Sigmoid colon (tissue), 7 donors: ENCODE data around the gene POLR3GL. TPM values are rescaled to one million over a fixed set of nuclear protein-coding genes. Genes with fewer than 3 reads are reported as not detected.
"Not testable (repeated sequence)": the region's sequence is repeated elsewhere in the genome, so short reads cannot be mapped to it uniquely, and the experiment has no call there.

Experiments
- DNase-seq: peaks from one replicate; pipeline ENCODE4 v3.0.0-alpha.2; 2019
- H3K27ac ChIP-seq, 4 donors: fragments of 200-600 bp; sonication (generic); one replicate each; pipeline ENCODE4 v1.5.1; 2016 to 2019; ENCODE audit warnings: mild to moderate bottlenecking in 1 of 4
- H3K27me3 ChIP-seq, 3 donors: fragments of 200-600 bp; sonication (generic); one replicate each; pipeline ENCODE4 v1.5.1; 2019; ENCODE audit warnings: mild to moderate bottlenecking in 1 of 3
- H3K36me3 ChIP-seq, 4 donors: fragments of 200-600 bp; sonication (generic); one replicate each; pipeline ENCODE4 v1.5.1; 2016 to 2019
- H3K4me1 ChIP-seq, 4 donors: fragments of 200-600 bp; sonication (generic); one replicate each; pipeline ENCODE4 v1.5.1; 2017 to 2019
- H3K4me3 ChIP-seq, 4 donors: fragments of 200-600 bp; sonication (generic); one replicate each; pipeline ENCODE4 v1.5.1; 2017 to 2019; ENCODE audit warnings: mild to moderate bottlenecking in 2 of 4, moderate library complexity in 1 of 4
- H3K9me3 ChIP-seq, 4 donors: fragments of 200-600 bp in 3 of 4; sonication (generic) in 3 of 4; one replicate each; pipeline versions ENCODE4 v1.5.1 to v1.6.1; 2013 to 2019
- EP300 ChIP-seq, 4 donors: sonication (generic); formaldehyde crosslinking; IDR thresholded peaks; one replicate each; pipeline ENCODE4 v1.6.1; 2017; ENCODE audit warnings: antibody characterized with exemption in 4 of 4
- POLR2A ChIP-seq, 2 donors: fragments of 450-650 bp; IDR thresholded peaks; one replicate each; pipeline ENCODE4 v1.6.1; 2016; ENCODE audit warnings: antibody characterized with exemption in 2 of 2, mild to moderate bottlenecking in 2 of 2, moderate library complexity in 2 of 2
- POLR2AphosphoS5 ChIP-seq, 4 donors: sonication (generic); formaldehyde crosslinking; IDR thresholded peaks; one replicate each; pipeline ENCODE4 v1.6.1; 2017; ENCODE audit warnings: antibody characterized with exemption in 4 of 4
- WGBS, 2 donors: extraction: QIAGEN DNeasy Blood & Tissue Kit; methylation state at CpG; one replicate each; pipeline ENCODE4 v1.1.7; 2013; 5-methylcytosine and 5-hydroxymethylcytosine counted together
- intact Hi-C: fragments of 100-400 bp; cut with DNase I; formaldehyde crosslinking; loops from one replicate; pipeline ENCODE4 v1.15.1; 2023
- polyA plus RNA-seq, 3 donors: library from polyadenylated mRNA; stranded (reverse); fragments of 200-250 nt; gene quantifications; one replicate each; pipeline ENCODE4 v1.2.3, GENCODE V29; 2013
- total RNA-seq, 4 donors: library from RNA; depleted of rRNA; stranded (reverse); fragments of >200 nt; gene quantifications; one replicate each; pipeline ENCODE4 v1.1.0, GENCODE V29; 2016
- TF ChIP-seq, protein P1 (sequence below), 4 experiments: fragments of 450-650 bp in 3 of 4; fragments of 200-600 bp in 1 of 4; IDR thresholded peaks; one replicate each; pipeline ENCODE4 v1.5.1; 2016 to 2019; ENCODE audit warnings: antibody characterized with exemption in 4 of 4, mild to moderate bottlenecking in 3 of 4, moderate library complexity in 2 of 4
- donor health status: healthy with polysubstance abuse.
- donor health status: Bipolar disorder and iron deficiency.
- donor health status: healthy.

The POLR3GL gene
- total and polyA plus RNA-seq, 7 donors: 23.1 to 47.4 (median 32.8) TPM

- H3K9me3 ChIP-seq: no peaks in the 10 kb centered on the region
- H3K4me1 ChIP-seq: peaks cover 0 to 30% (median 26%) of the 10 kb centered on the region in 4 donors
- TF ChIP-seq, protein P1, sequence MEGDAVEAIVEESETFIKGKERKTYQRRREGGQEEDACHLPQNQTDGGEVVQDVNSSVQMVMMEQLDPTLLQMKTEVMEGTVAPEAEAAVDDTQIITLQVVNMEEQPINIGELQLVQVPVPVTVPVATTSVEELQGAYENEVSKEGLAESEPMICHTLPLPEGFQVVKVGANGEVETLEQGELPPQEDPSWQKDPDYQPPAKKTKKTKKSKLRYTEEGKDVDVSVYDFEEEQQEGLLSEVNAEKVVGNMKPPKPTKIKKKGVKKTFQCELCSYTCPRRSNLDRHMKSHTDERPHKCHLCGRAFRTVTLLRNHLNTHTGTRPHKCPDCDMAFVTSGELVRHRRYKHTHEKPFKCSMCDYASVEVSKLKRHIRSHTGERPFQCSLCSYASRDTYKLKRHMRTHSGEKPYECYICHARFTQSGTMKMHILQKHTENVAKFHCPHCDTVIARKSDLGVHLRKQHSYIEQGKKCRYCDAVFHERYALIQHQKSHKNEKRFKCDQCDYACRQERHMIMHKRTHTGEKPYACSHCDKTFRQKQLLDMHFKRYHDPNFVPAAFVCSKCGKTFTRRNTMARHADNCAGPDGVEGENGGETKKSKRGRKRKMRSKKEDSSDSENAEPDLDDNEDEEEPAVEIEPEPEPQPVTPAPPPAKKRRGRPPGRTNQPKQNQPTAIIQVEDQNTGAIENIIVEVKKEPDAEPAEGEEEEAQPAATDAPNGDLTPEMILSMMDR (IDR thresholded peaks at IDR 0.05): no peak
- no peak for TF ChIP-seq POLR2A (IDR thresholded peaks at IDR 0.05)
- no peak for TF ChIP-seq EP300 (IDR thresholded peaks at IDR 0.05)
- peak in 1 of 4 donors; percentile 12 for TF ChIP-seq POLR2AphosphoS5 (IDR thresholded peaks at IDR 0.05)
- no peaks in the 10 kb centered on the region for H3K27me3 ChIP-seq
- H3K4me3 ChIP-seq: peak overlapping the region; percentile 61 to 96 (median 82)
- intact Hi-C loops: loop anchor here (5.0 kb wide), 1 partner anchor 62 kb away; the partner anchor contains the start of gene PIAS3
- peak overlapping the region; percentile 78 to 92 (median 88) for H3K27ac ChIP-seq
- WGBS, 2 donors: 5 to 13% methylated on average over 33 of the region's 33 CpGs
- DNase-seq: peak; percentile 85
- H3K36me3 ChIP-seq: peaks cover 0 to 49% (median 0%) of the 10 kb centered on the region in 4 donors
Observed at GRCh38 chr1:145918992-145919939, 45.2 kb upstream of the POLR3GL start.

- Histone ChIP-seq H3K4me1 (peaks cover 0 to 30% (median 26%) of the 10 kb centered on the region in 4 donors), H3K36me3 (peaks cover 0 to 39% (median 0%) of the 10 kb centered on the region in 4 donors)
- 71 to 81% methylated on average over 2 to 3 of the region's 4 CpGs for WGBS, 2 donors
- H3K4me3 ChIP-seq, H3K27me3 ChIP-seq, DNase-seq, H3K27ac ChIP-seq, H3K9me3 ChIP-seq, intact Hi-C loops: not testable (repeated sequence)
Observed at GRCh38 chr1:145920297-145920696, 44.2 kb upstream of the POLR3GL start.

GRCh38 chr1:145922266-145922665, 42.2 kb upstream of the POLR3GL start:
- intact Hi-C loops: no loop called here
- DNase-seq: no peak
- peaks cover 0 to 30% (median 0%) of the 10 kb centered on the region in 4 donors for H3K36me3 ChIP-seq
- H3K9me3 ChIP-seq: no peaks in the 10 kb centered on the region
- no peak overlapping the region for H3K27ac ChIP-seq
- no peak overlapping the region for H3K4me3 ChIP-seq
- 82 to 90% methylated on average over 2 of the region's 2 CpGs for WGBS, 2 donors
- TF ChIP-seq, protein P1 (IDR thresholded peaks at IDR 0.05): no peak
- TF ChIP-seq POLR2A (IDR thresholded peaks at IDR 0.05) (no peak), POLR2AphosphoS5 (IDR thresholded peaks at IDR 0.05) (no peak), EP300 (IDR thresholded peaks at IDR 0.05) (no peak)
- H3K27me3 ChIP-seq: no peaks in the 10 kb centered on the region
- peaks cover 0 to 36% (median 30%) of the 10 kb centered on the region in 4 donors for H3K4me1 ChIP-seq

GRCh38 chr1:145926686-145927062, 37.8 kb upstream of the POLR3GL start:
- WGBS, 2 donors: 4 to 7% methylated on average over 19 of the region's 19 CpGs
- intact Hi-C loops: loop anchor here (2.0 kb wide), 1 partner anchor 34 kb away; no protein-coding TSS in a partner anchor
- TF ChIP-seq, protein P1 (IDR thresholded peaks at IDR 0.05): no peak
- TF ChIP-seq EP300 (IDR thresholded peaks at IDR 0.05) (no peak), POLR2A (IDR thresholded peaks at IDR 0.05) (no peak), POLR2AphosphoS5 (IDR thresholded peaks at IDR 0.05) (no peak)
- Histone ChIP-seq H3K36me3 (peaks cover 0 to 36% (median 0%) of the 10 kb centered on the region in 4 donors), H3K27ac (peak overlapping the region; percentile 90 to 93 (median 92)), H3K4me1 (peaks cover 0 to 20% (median 19%) of the 10 kb centered on the region in 4 donors), H3K27me3 (no peaks in the 10 kb centered on the region), H3K9me3 (no peaks in the 10 kb centered on the region), H3K4me3 (peak overlapping the region; percentile 58 to 70 (median 66))
- no peak for DNase-seq
